LNCaP clone FGC (cell line): ENCODE measurements around the gene SLC16A13.
A peak's percentile ranks its signal among the peaks of the same experiment; 100 is the strongest.
"Not testable (repeated sequence)": the region's sequence is repeated elsewhere in the genome, so short reads cannot be mapped to it uniquely, and the experiment has no call there.

ENCODE experiments used
- DNase-seq: peaks from one replicate; pipeline ENCODE4 v3.0.0-alpha.2; 2011; ENCODE audit warnings: low read depth
- H3K4me3 ChIP-seq: 2 replicates; pipeline ENCODE4 v1.5.1; 2011; ENCODE audit warnings: mild to moderate bottlenecking, low read depth, low read length, control low read depth
- CTCF ChIP-seq: IDR thresholded peaks from 2 replicates; pipeline ENCODE4 v1.5.1; 2012; ENCODE audit warnings: mild to moderate bottlenecking; ENCODE audit not compliant: control insufficient read depth, insufficient read depth; ENCODE audit errors: extremely low read depth

SLC16A13 gene

GRCh38 chr17:7035591-7036368, at the start of gene SLC16A13:
Gene SLC16A13, plus strand, starts transcription at chr17:7036015. Its CDS starts 368 bp downstream, at chr17:7036383.
- peak within 1 kb of the TSS; percentile 73 for H3K4me3 ChIP-seq
- peak; percentile 90 for DNase-seq
- TF ChIP-seq CTCF: no peak

GRCh38 chr17:6986676-6987075, 49.1 kb upstream of the SLC16A13 start:
- DNase-seq: no peak
- H3K4me3 ChIP-seq: no peak overlapping the region
- TF ChIP-seq CTCF: no peak

GRCh38 chr17:6989779-6990178, 46.0 kb upstream of the SLC16A13 start:
- no peak overlapping the region for H3K4me3 ChIP-seq
- TF ChIP-seq CTCF: no peak
- DNase-seq: no peak

- DNase-seq, H3K4me3 ChIP-seq: not testable (repeated sequence)
Measured at GRCh38 chr17:6993613-6994056, 42.2 kb upstream of the SLC16A13 start.

- DNase-seq: no peak
- TF ChIP-seq CTCF: no peak
- H3K4me3 ChIP-seq: no peak overlapping the region
Measured at GRCh38 chr17:6994118-6994598, 41.7 kb upstream of the SLC16A13 start.

- DNase-seq: no peak
- TF ChIP-seq CTCF: no peak
- no peak overlapping the region for H3K4me3 ChIP-seq
Measured at GRCh38 chr17:6994666-6995256, 41.1 kb upstream of the SLC16A13 start.

- TF ChIP-seq CTCF: no peak
- no peak within 1 kb of the TSS for H3K4me3 ChIP-seq
- no peak for DNase-seq
Measured at GRCh38 chr17:6995500-6996255, 40.1 kb upstream of the SLC16A13 start, which contains the start of gene ALOX12. Gene ALOX12, plus strand, starts transcription at chr17:6996049. Its CDS starts 69 bp downstream, at chr17:6996118.
